ENCODE results near the gene VSTM4.

- TF ChIP-seq EZH2 (IDR thresholded peaks at IDR 0.05; ENCODE audit: insufficient read depth, poor library complexity, severe bottlenecking) (no peak), EZH2phosphoT487 (IDR thresholded peaks at IDR 0.05; ENCODE audit: insufficient read depth, low read depth) (no peak)
Observed at GRCh38 chr10:49053998-49054692, 61.2 kb downstream of the VSTM4 start.
